ENCODE data around the gene SMR3A.

- no peak for TF ChIP-seq POLR2A (IDR thresholded peaks at IDR 0.05)
- no peak for TF ChIP-seq CTCF (IDR thresholded peaks at IDR 0.05)
Measured at GRCh38 chr4:70365479-70365878, 4.9 kb downstream of the SMR3A start.
